ENCODE measurements around the gene PGLYRP3.

DNA sequence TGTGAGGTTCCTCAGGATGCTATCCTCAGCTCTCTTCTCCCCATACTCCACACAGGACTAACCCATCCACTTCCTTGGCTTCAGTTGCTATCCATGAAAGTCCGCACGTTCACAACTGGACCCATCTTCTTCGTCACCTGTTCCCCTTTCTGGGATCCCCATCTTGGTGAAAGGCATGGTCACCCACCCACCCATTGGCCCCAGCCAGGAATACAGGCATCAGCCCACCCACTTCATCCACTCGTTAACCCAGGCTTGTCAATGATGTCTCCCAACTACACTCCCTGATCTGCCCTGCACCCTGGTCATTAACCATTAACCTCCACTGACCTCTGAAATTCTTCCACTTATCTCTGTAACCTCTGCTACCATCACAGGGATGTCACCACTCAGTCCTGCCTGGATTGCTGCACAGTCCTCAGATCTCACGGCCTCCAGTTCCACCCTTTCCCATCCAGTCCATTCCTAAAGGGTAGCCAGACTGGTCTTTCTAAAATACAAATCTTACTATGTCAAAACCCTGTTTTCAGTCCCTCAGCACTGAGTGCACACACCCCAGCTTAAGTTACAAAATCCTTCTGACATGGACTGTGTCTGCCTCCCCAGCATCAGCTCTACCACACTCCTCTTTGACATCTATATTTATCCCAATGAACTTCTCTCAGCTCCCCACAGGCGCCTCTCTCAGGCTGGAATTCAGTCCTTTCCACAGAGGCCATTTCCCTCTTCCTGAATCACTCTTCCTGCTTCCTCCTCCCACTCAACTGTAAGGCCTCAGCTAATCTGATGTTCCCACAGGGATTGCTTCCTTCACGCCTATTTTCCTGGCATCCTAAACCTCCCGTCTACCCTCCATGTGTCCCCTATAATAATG lies 25.5 kb upstream of the PGLYRP3 start:
- TF ChIP-seq POLR2A (IDR thresholded peaks at IDR 0.05; ENCODE audit: low read depth, low read length) (no peak), TAF1 (IDR thresholded peaks at IDR 0.05; ENCODE audit: low read depth, low read length) (no peak), POLR2AphosphoS5 (IDR thresholded peaks at IDR 0.05; ENCODE audit: low read depth, low read length) (no peak), POU2F2 (IDR thresholded peaks at IDR 0.05; ENCODE audit: low read depth, low read length) (no peak), SPI1 (IDR thresholded peaks at IDR 0.05; ENCODE audit: low read depth, low read length) (no peak)

Measured in GM12891 (cell line).